ENCODE measurements around the gene FHIT.
"Not testable (repeated sequence)": the region's sequence is repeated elsewhere in the genome, so short reads cannot be mapped to it uniquely, and the experiment has no call there.

The FHIT gene

GRCh38 chr3:60588806-60589205 is 662.4 kb downstream of the FHIT start:
- no peak for DNase-seq

- no peak for DNase-seq
Measured at GRCh38 chr3:60585918-60586317, 665.3 kb downstream of the FHIT start.

- no peak for DNase-seq
Measured at GRCh38 chr3:60584250-60584649, 667.0 kb downstream of the FHIT start.

GRCh38 chr3:60582288-60582687 is 669.0 kb downstream of the FHIT start:
- DNase-seq = no peak

GRCh38 chr3:60580809-60581208 is 670.4 kb downstream of the FHIT start:
- DNase-seq = no peak

GRCh38 chr3:60579734-60580133 is 671.5 kb downstream of the FHIT start:
- no peak for DNase-seq

GRCh38 chr3:60578936-60579335 is 672.3 kb downstream of the FHIT start:
- DNase-seq = no peak

GRCh38 chr3:60577601-60578000 is 673.7 kb downstream of the FHIT start:
- no peak for DNase-seq

GRCh38 chr3:60575718-60576272 is 675.5 kb downstream of the FHIT start:
- DNase-seq = no peak

GRCh38 chr3:60574046-60574769 is 677.0 kb downstream of the FHIT start:
- no peak for DNase-seq

- no peak for DNase-seq
Measured at GRCh38 chr3:60573494-60573893, 677.8 kb downstream of the FHIT start.

GRCh38 chr3:60571511-60571910 is 679.7 kb downstream of the FHIT start:
- DNase-seq = no peak

- no peak for DNase-seq
Measured at GRCh38 chr3:60557122-60557521, 694.1 kb downstream of the FHIT start.

- DNase-seq = no peak
Measured at GRCh38 chr3:60555686-60556354, 695.4 kb downstream of the FHIT start.

- DNase-seq = no peak
Measured at GRCh38 chr3:60553144-60553543, 698.1 kb downstream of the FHIT start.

GRCh38 chr3:60552581-60552980 is 698.7 kb downstream of the FHIT start:
- DNase-seq = no peak

- DNase-seq = no peak
Measured at GRCh38 chr3:60551455-60552209, 699.6 kb downstream of the FHIT start.

- no peak for DNase-seq
Measured at GRCh38 chr3:60549863-60550262, 701.4 kb downstream of the FHIT start.

GRCh38 chr3:60542995-60543394 is 708.3 kb downstream of the FHIT start:
- no peak for DNase-seq

GRCh38 chr3:60539394-60539793 is 711.9 kb downstream of the FHIT start:
- not testable (repeated sequence) for DNase-seq

GRCh38 chr3:60536420-60536819 is 714.8 kb downstream of the FHIT start:
- peak; percentile 83 for DNase-seq

GRCh38 chr3:60531759-60532158 is 719.5 kb downstream of the FHIT start:
- DNase-seq = no peak

- DNase-seq = no peak
Measured at GRCh38 chr3:60528651-60529050, 722.6 kb downstream of the FHIT start.

- no peak for DNase-seq
Measured at GRCh38 chr3:60523536-60523935, 727.7 kb downstream of the FHIT start.

Measured in NCI-H510A treated with DMSO at 0.1 percent for 48 hours (cell line).